GM13976 (cell line): ENCODE measurements around the gene VWA3A.
"Not testable (repeated sequence)": the region's sequence is repeated elsewhere in the genome, so short reads cannot be mapped to it uniquely, and the experiment has no call there.

Source experiments
- DNase-seq: peaks from one replicate; pipeline ENCODE4 v3.0.0; 2012; ENCODE audit warnings: low spot score
- CTCF ChIP-seq: IDR thresholded peaks from 2 replicates; pipeline ENCODE4 v1.5.1; 2012; ENCODE audit warnings: borderline replicate concordance, mild to moderate bottlenecking; ENCODE audit not compliant: insufficient read depth; ENCODE audit errors: extremely low read depth, missing control alignments, control extremely low read depth
- in situ Hi-C: fragments of 300-500 bp; cut with MboI; formaldehyde crosslinking; loops from one replicate; pipeline ENCODE4 v1.12.0; 2022; ENCODE audit warnings: low sequenced_read_pairs, mixed read lengths, inconsistent platforms; ENCODE audit not compliant: unreplicated experiment

VWA3A gene

GRCh38 chr16:22164482-22164881, 72.1 kb downstream of the VWA3A start:
- DNase-seq = no peak
- in situ Hi-C loops = no loop called here
- no peak for TF ChIP-seq CTCF

- in situ Hi-C loops = no loop called here
- no peak for TF ChIP-seq CTCF
These were observed 73.4 kb downstream of the VWA3A start for GRCh38 chr16:22165508-22166285.

GRCh38 chr16:22171953-22172352, 79.6 kb downstream of the VWA3A start:
- in situ Hi-C loops = no loop called here
- DNase-seq = no peak
- no peak for TF ChIP-seq CTCF

More at GRCh38 chr16:22165508-22166285, 73.4 kb downstream of the VWA3A start:
- no peak for DNase-seq

- DNase-seq, in situ Hi-C loops: not testable (repeated sequence)
These were observed 80.3 kb downstream of the VWA3A start for GRCh38 chr16:22172642-22173041.

- TF ChIP-seq CTCF = no peak
- DNase-seq = no peak
- in situ Hi-C loops = loop anchor here (25.0 kb wide), 1 partner anchor 362 kb away; no protein-coding TSS in a partner anchor
These were observed 82.3 kb downstream of the VWA3A start for GRCh38 chr16:22174642-22175041.

- TF ChIP-seq CTCF = no peak
- in situ Hi-C loops = loop anchor here (25.0 kb wide), 1 partner anchor 366 kb away; no protein-coding TSS in a partner anchor
- DNase-seq = no peak
These were observed 85.9 kb downstream of the VWA3A start for GRCh38 chr16:22177968-22178930.
